NCI-H446 treated with DMSO at 0.1 percent for 48 hours (cell line): ENCODE data around the gene CNTN2.

Experiments used
- DNase-seq: peaks from one replicate; lab custom pipeline; 2025; lab: John Stamatoyannopoulos, UW

The CNTN2 gene

DNA sequence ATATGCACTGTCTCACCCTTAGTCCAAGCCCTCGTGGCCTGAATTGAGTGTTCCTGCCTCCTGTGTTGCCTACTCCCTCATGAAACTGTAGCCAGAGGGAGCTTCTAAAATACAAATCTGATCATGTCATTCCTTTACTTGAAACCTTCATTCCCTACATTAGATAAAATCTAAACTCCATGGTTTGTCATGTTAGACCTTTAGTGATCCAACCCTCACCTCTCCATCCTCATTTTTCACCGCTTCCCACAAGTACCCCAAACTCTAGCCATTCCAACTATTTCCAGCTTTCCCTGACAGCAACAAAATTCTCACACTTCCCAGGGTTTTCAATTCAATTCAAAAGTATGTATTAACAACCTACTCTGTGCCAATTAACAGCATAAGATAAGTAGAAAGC lies 18.3 kb upstream of the CNTN2 start:
- DNase-seq: no peak

DNA sequence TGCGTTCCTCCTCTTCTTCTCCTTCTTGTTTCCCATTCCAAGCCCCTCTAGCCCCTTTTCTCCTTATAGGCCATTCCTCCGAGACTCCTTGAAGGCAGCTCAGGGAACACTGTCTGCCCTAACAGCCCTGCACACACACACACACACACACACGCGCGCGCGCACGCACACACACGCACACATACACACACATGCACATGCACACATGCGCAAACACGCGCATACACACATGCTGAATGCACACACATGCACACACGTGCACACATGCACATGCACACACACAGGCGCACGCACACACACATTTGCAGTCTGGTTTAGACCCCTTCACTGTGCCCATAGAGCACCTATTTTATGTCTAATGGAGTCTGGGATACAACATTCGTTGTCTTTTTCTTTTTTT lies 17.8 kb upstream of the CNTN2 start:
- DNase-seq: no peak

DNA sequence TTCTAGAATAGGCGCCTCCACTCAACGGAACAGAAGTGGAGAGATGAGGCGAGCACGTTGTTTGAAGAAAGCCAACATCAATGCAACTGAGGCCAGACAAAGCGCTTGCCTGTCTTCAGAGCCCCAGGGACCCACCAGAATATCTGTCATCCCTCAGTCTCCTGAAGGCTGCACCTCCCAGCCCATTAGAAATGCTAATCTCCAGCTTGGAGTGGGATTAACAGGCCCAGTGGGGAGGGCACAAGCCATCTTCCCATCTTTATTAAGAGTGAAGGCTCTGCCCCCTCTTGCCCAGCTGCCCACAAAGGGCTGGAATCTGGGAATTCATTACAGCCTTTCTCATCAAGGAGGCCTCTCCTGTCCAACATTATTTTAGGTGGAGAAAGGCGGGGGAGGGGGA lies 16.8 kb upstream of the CNTN2 start:
- DNase-seq: no peak

DNA sequence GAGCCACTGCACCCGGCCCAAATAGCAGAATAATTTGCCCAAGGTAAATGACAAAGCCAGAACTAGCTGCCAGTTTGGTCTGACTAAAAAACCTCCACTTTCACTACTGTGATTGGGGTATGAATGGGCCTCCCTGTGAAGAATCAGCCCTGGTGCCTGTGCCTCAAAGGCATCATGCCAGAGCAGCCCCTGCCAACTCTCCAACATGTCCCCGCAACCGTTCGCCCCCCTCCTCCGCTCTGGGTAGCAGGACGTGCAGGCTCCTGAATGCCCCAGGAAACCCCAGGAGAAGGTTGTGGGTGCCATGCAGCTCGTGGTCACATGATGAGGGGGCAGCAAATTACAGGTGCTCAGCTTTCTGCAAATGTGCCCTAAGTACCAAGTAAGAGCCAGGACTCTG lies 14.6 kb upstream of the CNTN2 start:
- no peak for DNase-seq

DNA sequence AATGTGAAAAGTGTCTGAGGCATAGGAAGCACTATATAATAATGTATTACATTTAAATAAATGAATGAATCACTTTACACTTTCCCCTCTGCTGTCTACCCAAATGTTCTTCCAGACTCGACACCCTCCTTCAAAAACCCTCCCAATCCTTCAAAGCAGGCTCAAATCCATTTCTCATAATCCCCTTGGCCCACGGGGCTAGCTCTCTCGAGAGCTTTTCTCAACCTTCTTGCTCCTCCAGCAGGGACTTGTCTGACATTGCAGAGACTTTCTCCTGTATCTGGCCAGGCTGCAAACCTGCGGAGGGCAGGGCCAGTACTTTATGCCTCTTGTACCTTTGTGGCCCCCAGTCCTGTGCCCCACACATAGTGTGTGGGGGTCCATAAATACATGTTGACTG lies 14.1 kb upstream of the CNTN2 start:
- no peak for DNase-seq

DNA sequence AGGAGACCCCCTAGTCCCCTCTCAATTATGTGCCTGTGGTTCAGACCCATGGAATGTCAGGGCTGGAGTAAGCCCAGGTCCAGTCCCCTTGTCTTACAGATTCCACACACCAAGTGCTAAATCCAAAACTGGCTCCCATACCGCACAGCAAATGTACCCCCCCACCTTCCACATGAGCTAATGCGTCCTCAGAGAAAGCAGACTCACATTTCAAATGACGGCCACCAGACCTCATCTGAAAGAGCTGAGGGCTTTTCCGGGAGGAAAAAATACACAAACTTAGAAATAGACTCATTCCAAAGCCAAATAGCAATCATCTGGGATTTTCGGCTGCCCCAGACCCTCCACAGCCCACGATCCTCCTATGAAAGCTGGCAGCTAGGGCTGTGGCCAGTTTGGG lies 12.8 kb upstream of the CNTN2 start:
- no peak for DNase-seq

DNA sequence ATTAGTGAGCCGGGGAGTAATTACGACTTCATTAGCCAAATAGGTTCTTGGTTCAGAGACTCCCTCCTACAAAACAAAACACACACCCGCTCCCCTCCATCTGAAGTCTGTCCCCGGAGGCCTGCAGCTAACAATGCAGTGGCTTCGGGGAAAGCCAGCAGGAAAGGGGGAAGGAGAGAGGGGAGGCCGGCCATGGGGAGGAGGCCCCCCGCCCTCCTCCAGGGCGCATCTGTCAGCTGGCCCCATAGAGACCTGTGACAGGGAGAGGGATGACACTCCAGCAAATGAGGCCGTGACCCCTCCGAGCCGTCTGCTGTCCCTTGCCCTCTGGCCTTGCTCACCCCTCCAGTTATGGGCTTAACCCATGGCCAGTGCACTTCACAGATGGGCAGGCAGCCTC lies 12.1 kb upstream of the CNTN2 start:
- no peak for DNase-seq

DNA sequence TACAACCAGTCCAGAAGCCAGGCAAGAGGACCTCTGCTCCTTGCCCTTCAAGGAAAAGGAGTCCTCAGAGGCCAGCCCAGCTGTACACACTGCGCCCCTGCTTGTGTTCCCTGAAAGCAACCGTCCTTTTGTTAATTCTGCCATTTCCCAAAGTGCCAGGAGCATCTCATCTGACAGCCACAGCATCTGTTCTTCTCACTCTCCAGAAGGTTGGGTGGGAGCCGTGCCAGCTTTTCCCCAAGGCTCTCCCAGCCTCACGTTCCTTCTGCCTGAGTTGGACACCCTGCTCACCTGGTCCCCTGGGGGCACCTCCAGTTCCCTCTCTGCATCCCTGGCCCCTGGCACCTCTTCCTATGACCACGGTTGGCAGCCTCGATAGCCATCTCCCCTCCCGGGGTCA lies 10.5 kb upstream of the CNTN2 start:
- peak; percentile 92 for DNase-seq

DNA sequence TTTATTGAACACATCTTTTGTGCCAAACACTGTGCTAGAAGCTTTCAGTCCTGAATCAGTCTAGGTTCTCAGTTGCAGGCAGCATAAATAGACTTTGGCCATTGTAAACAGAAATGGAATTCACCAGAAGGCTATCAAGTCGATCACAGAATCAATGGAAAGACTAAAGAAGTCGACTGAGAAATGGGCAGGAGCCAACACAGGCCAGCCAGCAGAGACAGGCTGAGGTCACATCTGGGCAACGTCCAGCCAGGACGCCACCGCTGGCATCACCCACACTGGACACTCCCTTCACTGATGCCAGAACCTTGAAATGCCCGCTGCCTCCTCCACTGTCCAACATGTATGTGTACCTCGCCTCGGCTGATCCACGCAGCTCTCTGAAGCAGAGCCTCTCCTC lies 5.5 kb upstream of the CNTN2 start:
- no peak for DNase-seq

DNA sequence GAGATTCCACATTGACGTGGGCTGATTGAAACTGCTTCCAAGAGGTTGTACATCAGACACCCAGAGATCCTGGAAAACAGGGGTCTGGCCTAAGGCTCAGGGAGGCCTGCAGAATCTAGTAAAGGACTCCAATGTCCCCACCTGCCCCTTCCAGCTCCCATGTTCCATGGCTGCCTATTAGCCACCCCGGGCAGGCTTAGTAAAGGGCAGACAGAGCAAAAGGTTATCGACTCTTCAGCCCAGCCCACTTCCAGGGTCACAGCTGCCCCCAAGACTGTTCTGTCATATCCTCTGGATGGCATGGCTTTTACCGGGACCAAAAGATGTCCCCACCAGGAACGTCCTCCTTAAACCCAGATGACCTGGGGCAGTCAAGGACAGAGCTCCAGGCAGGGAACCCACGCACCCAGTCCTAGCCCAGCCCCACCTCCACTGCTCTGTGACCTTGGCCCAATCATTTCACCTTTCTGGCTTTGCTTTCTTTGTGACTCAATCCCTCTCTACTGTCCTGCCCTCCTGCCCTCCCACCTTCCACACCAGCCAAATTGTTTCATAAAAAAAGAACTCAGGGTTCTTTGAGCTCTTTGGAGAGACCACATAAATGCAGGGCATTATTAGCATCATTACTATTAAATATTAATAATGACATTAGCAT lies 4.8 kb upstream of the CNTN2 start:
- no peak for DNase-seq

DNA sequence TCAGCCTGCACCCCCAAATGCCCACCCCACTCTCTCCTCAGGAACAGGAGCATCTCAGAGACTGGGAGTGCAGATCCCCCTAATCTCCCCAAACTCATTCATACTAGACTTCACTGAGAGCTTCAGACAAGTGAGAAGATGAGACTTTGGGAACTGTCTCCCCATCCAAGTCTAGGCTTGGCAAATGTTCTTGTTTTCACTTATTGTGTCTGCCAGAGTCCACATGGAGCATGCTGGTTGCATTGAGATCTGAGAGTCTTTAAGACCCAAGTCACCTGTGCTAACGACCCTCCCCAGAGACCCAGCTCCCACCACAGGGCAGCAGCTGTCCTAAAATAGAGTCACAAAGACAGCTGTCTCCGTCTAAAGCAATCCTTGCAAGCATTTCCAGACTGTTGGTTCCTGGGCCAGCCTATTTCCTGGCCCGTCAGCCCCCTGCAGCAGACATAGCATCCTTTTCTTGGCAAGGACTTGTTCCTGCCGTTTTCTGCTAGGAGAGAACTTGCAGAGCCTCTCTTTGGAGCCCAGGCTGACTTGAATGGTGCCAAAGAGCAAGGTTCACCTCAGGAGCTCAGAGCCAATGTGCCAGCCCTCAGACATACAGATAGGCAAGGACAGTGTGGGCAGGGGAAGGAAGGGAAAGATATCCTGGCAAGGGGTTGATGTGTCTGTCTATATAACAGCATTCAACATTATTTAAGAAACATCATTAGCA lies 1.9 kb upstream of the CNTN2 start:
- peak; percentile 96 for DNase-seq

DNA sequence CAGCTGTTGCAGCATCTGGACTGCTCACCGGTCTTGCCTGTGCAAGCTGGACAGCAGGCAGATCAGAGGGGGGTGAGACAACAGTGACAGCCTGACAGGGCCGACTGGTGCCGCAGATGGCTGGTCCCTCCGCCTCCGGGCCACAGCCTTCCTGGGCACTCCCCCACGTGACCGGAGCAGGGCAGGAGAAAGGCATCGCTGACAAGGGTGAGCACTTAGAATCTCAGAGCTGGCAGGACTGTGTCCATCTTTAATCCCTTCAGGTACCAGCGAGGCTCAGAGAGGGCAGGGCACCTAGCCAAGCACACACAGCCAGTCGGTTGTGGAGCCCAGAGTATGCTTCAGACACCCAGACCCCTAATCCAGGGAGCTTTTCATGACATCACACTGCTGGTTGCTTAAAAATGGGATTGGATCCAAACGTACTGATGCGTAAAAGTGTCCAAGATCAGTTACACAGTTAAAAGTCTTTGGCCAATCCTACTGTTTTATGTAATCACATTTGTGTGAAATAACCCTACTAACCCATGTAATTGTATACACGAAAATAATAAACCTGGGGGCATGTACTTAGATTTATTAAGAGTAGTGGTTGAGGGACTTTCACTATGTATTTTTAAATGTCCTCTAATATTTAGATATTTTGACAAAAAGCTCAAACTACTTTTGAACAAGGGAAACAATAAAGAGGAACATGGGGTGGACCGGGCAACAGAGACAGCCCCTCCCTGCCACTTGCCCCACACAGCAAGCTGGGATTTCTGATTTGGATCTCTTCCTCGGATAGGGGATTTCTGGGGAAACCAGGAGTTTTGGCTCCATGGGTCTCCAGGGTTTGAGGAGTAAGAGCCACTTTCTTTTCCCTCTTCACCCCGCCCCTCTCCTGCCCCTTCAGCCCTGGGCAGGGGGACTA lies 758 bp upstream of the CNTN2 start:
- DNase-seq: peak; percentile 84

DNA sequence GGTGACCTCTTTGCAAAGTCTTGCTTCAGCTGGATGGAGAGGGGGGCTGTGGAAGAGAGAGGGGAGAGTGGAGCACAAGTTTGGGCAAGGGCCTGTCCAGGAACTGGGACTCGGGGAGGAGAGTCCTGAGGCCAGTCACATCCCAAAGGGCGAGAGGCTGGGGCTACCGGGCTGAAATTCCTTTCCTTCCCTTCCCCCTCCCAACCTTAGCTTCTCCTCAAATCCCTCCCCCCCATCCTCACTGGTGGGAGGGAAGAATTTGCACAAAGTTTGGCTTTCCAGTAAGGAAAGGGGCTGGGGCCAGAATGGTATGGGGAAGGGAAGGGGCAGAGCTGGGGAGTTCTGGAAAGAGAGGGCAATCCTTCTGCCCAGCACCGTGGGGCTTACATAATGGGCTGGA lies 854 bp downstream of the CNTN2 start:
- DNase-seq: no peak

DNA sequence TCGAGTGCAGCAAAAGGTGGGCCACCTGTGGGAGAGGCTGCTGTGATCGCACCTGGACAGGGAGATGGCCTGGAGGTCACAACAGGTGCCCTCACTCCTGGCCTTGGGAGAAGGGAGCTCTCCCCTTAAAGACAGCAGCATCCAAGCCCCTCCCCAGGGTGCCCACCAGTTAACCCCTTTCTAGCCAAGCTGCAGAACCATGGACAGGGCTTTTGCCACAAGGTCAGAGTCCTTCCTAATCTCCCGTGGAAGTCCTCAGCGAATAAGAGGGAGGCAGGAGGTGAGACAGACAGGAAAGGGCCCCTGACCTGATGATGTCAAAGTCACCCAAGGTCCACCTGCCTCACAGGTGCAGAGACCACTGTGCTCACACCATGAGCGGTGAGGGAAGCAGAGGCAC lies 1.7 kb downstream of the CNTN2 start:
- DNase-seq: no peak

DNA sequence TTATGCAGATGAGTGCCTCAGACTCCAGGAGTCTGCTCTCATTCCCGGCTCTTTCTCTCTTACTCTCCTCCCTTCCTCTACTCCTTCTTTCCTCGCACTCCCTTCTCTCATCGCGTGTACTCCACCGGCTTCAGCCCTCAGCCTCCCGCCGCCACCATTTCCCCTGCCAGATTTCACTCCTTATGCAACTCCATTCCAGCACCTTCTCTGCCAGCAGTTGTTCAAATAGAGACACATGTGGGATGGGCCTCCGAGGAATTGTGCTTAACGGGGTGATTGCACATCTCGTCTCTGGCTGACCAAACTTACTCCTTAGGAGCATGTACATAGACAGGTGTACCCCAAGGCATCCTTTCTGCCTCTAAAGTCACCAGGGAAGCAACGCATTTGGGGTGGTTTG lies 2.1 kb downstream of the CNTN2 start:
- no peak for DNase-seq

DNA sequence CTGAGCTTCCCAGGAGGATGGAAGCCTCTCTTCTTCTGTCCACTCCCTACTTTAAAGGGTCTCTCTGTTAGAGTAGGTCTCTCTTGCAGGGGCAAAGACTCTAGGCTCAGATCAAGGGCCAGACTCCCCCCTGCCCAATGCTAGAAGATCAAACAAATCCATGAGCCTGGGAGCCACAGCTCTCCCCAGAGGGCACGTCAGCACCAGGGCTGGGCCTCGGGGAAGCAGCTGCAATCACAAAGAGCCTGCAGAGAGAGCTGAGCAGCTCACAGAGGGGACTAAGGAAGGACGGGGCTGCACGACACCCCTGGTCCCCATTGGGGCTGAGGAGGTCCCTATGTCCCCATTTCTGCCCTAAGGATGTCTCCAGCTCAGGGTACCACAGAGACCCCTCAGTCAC lies 3.9 kb downstream of the CNTN2 start:
- DNase-seq: no peak

DNA sequence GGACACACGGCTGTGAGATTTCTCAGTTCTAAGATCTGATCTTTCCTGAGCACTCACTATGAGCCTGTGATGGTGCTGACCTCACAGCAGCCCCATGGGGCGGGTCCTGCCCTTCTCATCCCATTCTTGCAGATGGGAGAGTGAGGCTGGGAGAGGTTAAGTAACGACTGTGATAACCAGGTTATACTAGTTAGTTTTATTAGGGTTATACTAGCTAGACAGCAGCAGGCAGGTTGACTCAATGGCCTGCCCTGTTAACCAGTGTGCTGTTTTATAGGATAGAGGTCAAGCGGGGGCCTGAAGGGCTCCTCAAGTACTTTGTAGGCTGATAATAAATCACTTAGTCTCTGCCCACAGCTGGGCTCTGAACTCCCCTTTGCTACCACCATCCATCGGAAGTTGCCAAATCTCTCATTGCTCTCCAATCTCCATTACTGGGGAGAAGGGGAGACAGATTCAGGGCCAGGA lies 4.8 kb downstream of the CNTN2 start:
- no peak for DNase-seq

DNA sequence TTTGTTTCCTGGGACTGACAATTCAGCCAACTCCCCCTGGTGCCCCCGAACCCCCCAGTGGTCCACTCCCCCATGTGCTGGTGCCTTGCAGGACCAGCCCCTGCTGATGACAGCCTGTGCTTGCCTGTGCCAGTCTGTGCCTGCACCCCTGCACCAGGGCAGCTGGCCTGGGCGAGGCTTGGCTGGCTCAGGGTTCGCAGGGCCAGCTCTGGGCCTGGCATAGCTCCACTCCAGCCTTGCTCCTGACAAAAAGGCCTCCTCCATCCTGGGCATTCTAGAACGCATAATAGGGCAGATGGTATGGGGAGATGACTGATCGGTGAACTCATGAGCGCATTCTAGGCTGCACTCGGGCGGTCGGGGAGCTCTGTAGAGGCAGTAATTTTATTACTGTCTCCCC lies 5.4 kb downstream of the CNTN2 start:
- DNase-seq: peak; percentile 98

DNA sequence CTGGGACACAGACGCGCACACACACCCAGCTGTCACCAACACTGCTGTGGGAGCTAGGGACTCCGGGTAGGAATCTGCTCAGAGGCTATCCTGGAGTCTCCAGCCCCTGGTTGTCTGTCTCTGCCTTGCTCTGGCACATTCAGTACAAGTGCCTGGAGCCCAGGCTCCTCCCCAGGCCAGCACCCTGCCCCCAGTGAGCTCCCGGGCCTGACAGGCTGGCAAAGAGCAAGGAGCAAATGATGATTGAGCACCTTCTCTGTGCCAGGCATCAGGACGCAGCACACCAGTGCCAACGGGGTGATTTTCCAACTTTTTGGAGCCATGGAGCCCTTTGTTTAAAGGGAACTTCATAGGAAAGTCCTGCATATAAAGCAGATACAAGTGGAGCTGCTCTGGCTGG lies 6.5 kb downstream of the CNTN2 start:
- DNase-seq: peak; percentile 94

DNA sequence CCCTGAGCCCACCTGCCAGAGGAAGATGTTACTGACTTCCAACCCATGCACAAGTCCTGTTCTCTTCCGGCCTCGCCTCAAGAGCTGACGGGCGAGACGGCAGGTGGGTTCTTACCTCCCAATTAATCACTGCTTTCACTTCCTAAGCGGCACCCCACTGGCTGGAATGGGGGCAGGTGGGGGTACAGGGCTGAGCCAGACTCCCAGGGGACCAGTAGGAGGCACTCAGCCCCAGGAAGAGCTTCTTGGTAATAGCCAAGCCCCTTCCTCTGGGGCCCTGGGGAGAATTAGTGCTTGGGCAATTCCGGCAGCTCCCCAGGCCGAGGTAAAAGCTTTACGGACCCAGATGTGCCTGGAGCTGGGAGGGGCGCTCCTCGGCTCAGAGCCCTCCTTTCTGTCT lies 9.7 kb downstream of the CNTN2 start:
- no peak for DNase-seq

DNA sequence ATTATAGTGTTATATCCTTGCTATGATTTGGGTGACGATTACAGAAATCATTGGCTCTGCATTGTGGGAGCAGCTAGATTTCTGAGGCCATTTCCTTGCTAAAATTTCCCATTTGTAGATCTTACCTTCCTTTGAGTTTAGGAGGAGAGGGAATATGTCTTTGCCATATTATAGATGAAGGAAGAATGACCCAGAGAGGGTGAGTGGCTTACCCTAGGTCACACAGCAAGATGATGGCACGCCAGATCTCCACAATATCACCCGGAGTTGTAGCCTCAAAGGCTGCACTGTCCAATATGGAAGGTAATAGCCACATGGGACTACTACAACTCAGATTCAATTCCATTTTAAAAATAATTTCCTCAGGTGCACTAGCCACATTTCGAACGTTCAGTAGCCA lies 10.3 kb downstream of the CNTN2 start:
- DNase-seq: no peak

DNA sequence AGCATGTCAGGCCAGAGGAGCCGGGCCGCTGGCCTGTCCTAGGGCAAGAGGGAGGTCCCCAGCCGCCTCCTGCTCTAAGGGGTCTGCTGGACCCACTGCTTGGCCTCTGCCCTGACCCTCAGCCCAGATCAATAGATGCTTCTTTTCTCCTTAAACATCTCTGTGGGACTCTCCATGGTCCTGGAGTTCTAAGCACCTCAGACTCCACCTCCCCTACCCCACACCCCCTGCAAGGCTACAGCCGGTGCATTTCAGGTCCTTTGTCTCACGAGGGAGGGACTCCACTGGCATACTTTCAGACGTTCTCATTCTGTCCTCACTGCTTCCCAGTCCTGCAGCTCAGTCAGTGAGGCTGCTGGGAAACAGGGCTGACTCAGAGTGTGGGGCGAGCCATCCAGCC lies 11.0 kb downstream of the CNTN2 start:
- no peak for DNase-seq

DNA sequence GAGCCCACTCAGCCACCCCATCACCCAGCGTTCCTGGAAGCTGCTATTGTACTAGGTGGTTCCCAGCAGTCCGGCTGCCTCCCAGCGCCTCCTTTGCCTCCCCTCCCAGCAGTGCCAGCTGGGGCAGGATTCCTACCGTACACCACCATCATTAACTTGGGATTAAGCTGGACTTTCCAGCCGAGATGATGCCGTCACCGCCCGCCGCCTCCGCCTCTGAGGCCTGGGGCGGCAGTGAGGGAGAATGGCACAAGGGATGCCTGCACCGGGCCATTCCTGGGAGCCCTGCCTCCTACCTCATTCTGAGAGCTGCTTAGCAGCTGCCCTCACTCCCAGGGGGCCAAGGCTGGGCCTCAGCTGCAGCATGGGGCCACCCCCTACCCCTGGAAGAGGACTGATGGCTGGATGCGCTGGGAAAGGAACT lies 13.2 kb downstream of the CNTN2 start:
- no peak for DNase-seq
